HG02981 (cell line): ENCODE results near the gene BIRC3.
"Not testable (repeated sequence)": the region's sequence is repeated elsewhere in the genome, so short reads cannot be mapped to it uniquely, and the experiment has no call there.

Experiments
- ATAC-seq: cut with Tn5 transposase; IDR thresholded peaks from one replicate; pipeline ENCODE4 v1.9.1; 2021; ENCODE audit warnings: mild to moderate bottlenecking, moderate library complexity; ENCODE audit not compliant: unreplicated experiment

The BIRC3 gene

GRCh38 chr11:102293873-102294601 lies 23.2 kb upstream of the BIRC3 start:
- ATAC-seq, result peak; percentile 95

- ATAC-seq, result no peak
These were observed 22.2 kb upstream of the BIRC3 start for GRCh38 chr11:102295045-102295444.

- ATAC-seq, result not testable (repeated sequence)
These were observed 20.5 kb upstream of the BIRC3 start for GRCh38 chr11:102296757-102297156.

- not testable (repeated sequence) for ATAC-seq
These were observed 16.4 kb upstream of the BIRC3 start for GRCh38 chr11:102300837-102301236.

GRCh38 chr11:102302241-102302640 lies 15.0 kb upstream of the BIRC3 start:
- no peak for ATAC-seq

GRCh38 chr11:102304686-102305085 lies 12.6 kb upstream of the BIRC3 start:
- ATAC-seq, result no peak

GRCh38 chr11:102305352-102306047 lies 11.8 kb upstream of the BIRC3 start:
- no peak for ATAC-seq

GRCh38 chr11:102306048-102306597 lies 11.2 kb upstream of the BIRC3 start:
- ATAC-seq, result no peak

- ATAC-seq, result no peak
These were observed 10.2 kb upstream of the BIRC3 start for GRCh38 chr11:102306817-102307726.

GRCh38 chr11:102307727-102308038 lies 9.6 kb upstream of the BIRC3 start:
- no peak for ATAC-seq

- no peak for ATAC-seq
These were observed 7.4 kb upstream of the BIRC3 start for GRCh38 chr11:102309621-102310541.

GRCh38 chr11:102312667-102313066 lies 4.6 kb upstream of the BIRC3 start:
- ATAC-seq, result no peak

GRCh38 chr11:102313238-102313940 lies 3.9 kb upstream of the BIRC3 start:
- ATAC-seq, result no peak

- ATAC-seq, result no peak
These were observed 2.5 kb upstream of the BIRC3 start for GRCh38 chr11:102314784-102315183.

- ATAC-seq, result no peak
These were observed 859 bp upstream of the BIRC3 start for GRCh38 chr11:102316346-102316904.

GRCh38 chr11:102317768-102318103 lies 452 bp downstream of the BIRC3 start:
- ATAC-seq, result no peak

GRCh38 chr11:102318469-102318868 lies 1.2 kb downstream of the BIRC3 start:
- ATAC-seq, result no peak

- no peak for ATAC-seq
These were observed 2.3 kb downstream of the BIRC3 start for GRCh38 chr11:102319544-102319943.

- ATAC-seq, result no peak
These were observed 2.9 kb downstream of the BIRC3 start for GRCh38 chr11:102320188-102320587.
